HepG2 (cell line): ENCODE measurements around the gene CBFA2T2. TPM values are rescaled to one million over a fixed set of nuclear protein-coding genes. Genes with fewer than 3 reads are reported as not detected.

ENCODE experiments used
- BCLAF1 ChIP-seq: fragments of 450-650 bp; IDR thresholded peaks from 2 replicates; pipeline ENCODE4 v1.6.1; 2017; ENCODE audit warnings: mild to moderate bottlenecking
- CEBPB ChIP-seq: IDR thresholded peaks from 2 replicates; pipeline ENCODE4 v1.6.1; 2011; ENCODE audit warnings: low read depth, low read length, improper control_type of control experiment, borderline replicate concordance
- CSRNP2 ChIP-seq: sonication (generic); formaldehyde crosslinking; conservative IDR thresholded peaks from 2 replicates; pipeline ENCODE4 v1.8.0; 2022; ENCODE audit warnings: low read depth, missing genetic modification reagents
- FOXM1 ChIP-seq: sonication (generic); formaldehyde crosslinking; IDR thresholded peaks from 2 replicates; pipeline ENCODE4 v1.5.0; 2020; ENCODE audit warnings: missing genetic modification reagents
- MED13 ChIP-seq: sonication (generic); formaldehyde crosslinking; IDR thresholded peaks from 2 replicates; pipeline ENCODE4 v1.5.0; 2020; ENCODE audit warnings: missing genetic modification reagents
- PRMT3 ChIP-seq: sonication (generic); formaldehyde crosslinking; IDR thresholded peaks from 2 replicates; pipeline ENCODE4 v1.8.1; 2022; ENCODE audit warnings: low read depth, mild to moderate bottlenecking, moderate library complexity, missing genetic modification reagents, borderline replicate concordance
- RARA ChIP-seq: IDR thresholded peaks from 2 replicates; pipeline ENCODE4 v1.6.1; 2016; ENCODE audit warnings: missing genetic modification reagents, missing compliant biosample characterization
- SAP130 ChIP-seq: IDR thresholded peaks from 2 replicates; pipeline ENCODE4 v1.6.1; 2016; ENCODE audit warnings: low read depth
- TCF12 ChIP-seq, 2 experiments: fragments of 450-650 bp in 1 of 2; sonication (generic) in 1 of 2; formaldehyde crosslinking in 1 of 2; IDR thresholded peaks; 2 replicates each; pipeline versions ENCODE4 v1.6.1 to v1.8.0; 2017 to 2022; ENCODE audit warnings: antibody characterized with exemption in 1 of 2, mild to moderate bottlenecking in 1 of 2, missing genetic modification reagents in 1 of 2, moderate library complexity in 1 of 2
- ZBTB26 ChIP-seq: IDR thresholded peaks from 2 replicates; pipeline ENCODE4 v1.6.1; 2016; ENCODE audit warnings: missing compliant biosample characterization, missing genetic modification reagents, borderline replicate concordance
- ZC3H4 ChIP-seq: sonication (generic); formaldehyde crosslinking; IDR thresholded peaks from 2 replicates; pipeline ENCODE4 v1.4.0; 2020; ENCODE audit warnings: missing genetic modification reagents, borderline replicate concordance
- ZFAT ChIP-seq: sonication (generic); formaldehyde crosslinking; conservative IDR thresholded peaks from 2 replicates; pipeline ENCODE4 v1.8.1; 2023; ENCODE audit warnings: missing genetic modification reagents, inconsistent platforms
- ZGPAT ChIP-seq: IDR thresholded peaks from 2 replicates; pipeline ENCODE4 v1.6.1; 2016; ENCODE audit warnings: mild to moderate bottlenecking
- ZNF230 ChIP-seq: sonication (generic); formaldehyde crosslinking; IDR thresholded peaks from 2 replicates; pipeline ENCODE4 v1.4.0; 2020; ENCODE audit warnings: mild to moderate bottlenecking, missing genetic modification reagents
- ZNF329 ChIP-seq: sonication (generic); formaldehyde crosslinking; IDR thresholded peaks from 2 replicates; pipeline ENCODE4 v1.9.0; 2021; ENCODE audit warnings: low read depth, mild to moderate bottlenecking, missing genetic modification reagents
- ZNF335 ChIP-seq: sonication (generic); formaldehyde crosslinking; IDR thresholded peaks from 2 replicates; pipeline ENCODE4 v1.4.0; 2020; ENCODE audit warnings: missing genetic modification reagents
- ZNF547 ChIP-seq: sonication (generic); formaldehyde crosslinking; IDR thresholded peaks from 2 replicates; pipeline ENCODE4 v1.5.1; 2020; ENCODE audit warnings: mild to moderate bottlenecking, missing genetic modification reagents
- ZNF567 ChIP-seq: sonication (generic); formaldehyde crosslinking; IDR thresholded peaks from 2 replicates; pipeline ENCODE4 v1.8.1; 2023; ENCODE audit warnings: mild to moderate bottlenecking, missing genetic modification reagents, borderline replicate concordance
- ZNF614 ChIP-seq: IDR thresholded peaks from 2 replicates; pipeline ENCODE4 v1.6.1; 2018; ENCODE audit warnings: missing biosample characterization, missing genetic modification reagents, inconsistent platforms, borderline replicate concordance
- ZNF629 ChIP-seq: sonication (generic); formaldehyde crosslinking; conservative IDR thresholded peaks from 2 replicates; pipeline ENCODE4 v1.5.0; 2020; ENCODE audit warnings: missing genetic modification reagents
- ZSCAN21 ChIP-seq: sonication (generic); formaldehyde crosslinking; IDR thresholded peaks from 2 replicates; pipeline ENCODE4 v1.8.0; 2022; ENCODE audit warnings: mild to moderate bottlenecking, missing genetic modification reagents, moderate library complexity, borderline replicate concordance
- polyA plus RNA-seq, 8 experiments: library from polyadenylated mRNA; depleted of rRNA in 3 of 8; stranded (reverse) in 7 of 8; unstranded in 1 of 8; fragments of >200 nt; fragmentation: Illumina TruSeq in 4 of 8; extraction: Trizol in 4 of 8; gene quantifications; 2 replicates each; pipeline versions ENCODE4 v1.2.1 to v1.2.3, GENCODE V29; 2011 to 2016; ENCODE audit warnings: low read depth in 4 of 8, missing spikeins in 1 of 8, mixed read lengths in 1 of 8; ENCODE audit not compliant: insufficient read depth in 1 of 8
- total RNA-seq, 5 experiments: library from RNA; depleted of rRNA; stranded (reverse); fragments of >200 nt; fragmentation: Illumina TruSeq; extraction: Trizol; gene quantifications; 2 replicates each; pipeline ENCODE4 v1.2.3, GENCODE V29; 2016; ENCODE audit warnings: low read depth in 1 of 5

The CBFA2T2 gene
- total and polyA plus RNA-seq, 2 of the 13 experiments (the other 11 are each of a cell fraction or from before 2014, with no cell fraction given) = 6.3 to 21.2 TPM

- TF ChIP-seq CSRNP2 = no peak
- peak; percentile 5; the same call in 1 of the 2 replicates for TF ChIP-seq ZNF629 (CRISPR knock-in tag)
- peak; percentile 55; the same call in 1 of the 2 replicates for TF ChIP-seq ZBTB26 (CRISPR knock-in tag)
- peak; percentile 96 for TF ChIP-seq SAP130 (CRISPR knock-in tag)
- no peak for TF ChIP-seq FOXM1 (CRISPR knock-in tag)
- peak; percentile 98 for TF ChIP-seq PRMT3 (CRISPR knock-in tag)
- TF ChIP-seq MED13 = peak; percentile 31; the same call in 1 of the 2 replicates
- no peak for TF ChIP-seq CEBPB
- TF ChIP-seq ZNF567 = peak; percentile 90; the same call in 1 of the 2 replicates
- TF ChIP-seq TCF12 (IDR thresholded peaks at IDR 0.05) = no peak
- TF ChIP-seq TCF12 (CRISPR knock-in tag; IDR thresholded peaks at IDR 0.05) = peak; percentile 96; the same call in 1 of the 2 replicates
- TF ChIP-seq ZC3H4 (CRISPR knock-in tag) = peak; percentile 81; the same call in 1 of the 2 replicates
- peak; percentile 88; the same call in 1 of the 2 replicates for TF ChIP-seq ZNF230 (CRISPR knock-in tag)
- TF ChIP-seq ZNF329 (CRISPR knock-in tag) = peak; percentile 91
- peak; percentile 98 for TF ChIP-seq ZGPAT (CRISPR knock-in tag)
- TF ChIP-seq BCLAF1 = no peak
- TF ChIP-seq RARA (CRISPR knock-in tag) = peak; percentile 13; the same call in 1 of the 2 replicates
- TF ChIP-seq ZNF547 (CRISPR knock-in tag) = peak; percentile 99
- peak; percentile 86; the same call in 1 of the 2 replicates for TF ChIP-seq ZNF614 (CRISPR knock-in tag)
- peak; percentile 93 for TF ChIP-seq ZSCAN21 (CRISPR knock-in tag)
- TF ChIP-seq ZNF335 (CRISPR knock-in tag) = peak; percentile 50; the same call in 1 of the 2 replicates
- TF ChIP-seq ZFAT (CRISPR knock-in tag) = peak; percentile 79; the same call in 1 of the 2 replicates
Measured at GRCh38 chr20:33663161-33664084, 173.5 kb downstream of the CBFA2T2 start (continued).
